NT2/D1 (cell line): ENCODE data around the gene TMEM54.

Experiments
- DNase-seq: peaks from one replicate; pipeline ENCODE4 v3.0.0-alpha.2; 2011; ENCODE audit warnings: low read depth, low spot score
- H3K27me3 ChIP-seq: 2 replicates; pipeline ENCODE4 v1.6.0; 2011; ENCODE audit warnings: mild to moderate bottlenecking; ENCODE audit not compliant: insufficient read length, insufficient read depth
- H3K36me3 ChIP-seq: 2 replicates; pipeline ENCODE4 v1.6.1; 2011; ENCODE audit warnings: mild to moderate bottlenecking, low read length, mixed read lengths; ENCODE audit not compliant: insufficient read depth, insufficient read length
- H3K4me1 ChIP-seq: 2 replicates; pipeline ENCODE4 v1.5.1; 2011; ENCODE audit not compliant: insufficient read depth, insufficient read length
- H3K4me3 ChIP-seq: 2 replicates; pipeline ENCODE4 v1.5.1; 2011; ENCODE audit warnings: low read depth; ENCODE audit not compliant: insufficient read length
- H3K9ac ChIP-seq: 2 replicates; pipeline ENCODE4 v1.6.0; 2011; ENCODE audit warnings: low read depth; ENCODE audit not compliant: insufficient read length
- H3K9me3 ChIP-seq: 2 replicates; pipeline ENCODE4 v1.5.1; 2011; ENCODE audit warnings: mild to moderate bottlenecking, low read length; ENCODE audit not compliant: insufficient read depth
- SUZ12 ChIP-seq: IDR thresholded peaks from 2 replicates; pipeline ENCODE4 v1.6.1; 2011; ENCODE audit not compliant: insufficient read length, insufficient read depth; ENCODE audit errors: extremely low read depth
- YY1 ChIP-seq: IDR thresholded peaks from 2 replicates; pipeline ENCODE4 v1.6.1; 2011; ENCODE audit not compliant: insufficient read length, insufficient read depth
- ZNF274 ChIP-seq: IDR thresholded peaks from 2 replicates; pipeline ENCODE4 v1.6.1; 2011; ENCODE audit warnings: mild to moderate bottlenecking, low read depth, low read length

TMEM54 gene

GRCh38 chr1:32865639-32866405, 35.4 kb downstream of the TMEM54 start:
- TF ChIP-seq SUZ12 (no peak), YY1 (no peak), ZNF274 (no peak)
- peaks cover 17% of the 10 kb centered on the region for H3K27me3 ChIP-seq
- H3K36me3 ChIP-seq: peaks cover 23% of the 10 kb centered on the region
- peaks cover 2% of the 10 kb centered on the region for H3K4me1 ChIP-seq
- H3K4me3 ChIP-seq: no peak overlapping the region
- no peaks in the 10 kb centered on the region for H3K9me3 ChIP-seq
- no peak overlapping the region for H3K9ac ChIP-seq
- DNase-seq: no peak

- H3K36me3 ChIP-seq: peaks cover 23% of the 10 kb centered on the region
These were observed 36.7 kb downstream of the TMEM54 start for GRCh38 chr1:32864375-32865019.

GRCh38 chr1:32863881-32864245, 37.3 kb downstream of the TMEM54 start:
- TF ChIP-seq ZNF274 (no peak), SUZ12 (no peak), YY1 (no peak)
- H3K27me3 ChIP-seq: peaks cover 3% of the 10 kb centered on the region
- H3K4me3 ChIP-seq: no peak overlapping the region
- no peaks in the 10 kb centered on the region for H3K9me3 ChIP-seq
- peaks cover 2% of the 10 kb centered on the region for H3K4me1 ChIP-seq
- DNase-seq: no peak
- H3K9ac ChIP-seq: no peak overlapping the region
- H3K36me3 ChIP-seq: peaks cover 28% of the 10 kb centered on the region

More at GRCh38 chr1:32864375-32865019, 36.7 kb downstream of the TMEM54 start:
- no peaks in the 10 kb centered on the region for H3K9me3 ChIP-seq
- peaks cover 2% of the 10 kb centered on the region for H3K4me1 ChIP-seq
- no peak overlapping the region for H3K9ac ChIP-seq
- TF ChIP-seq YY1: no peak
- no peak for TF ChIP-seq SUZ12
- TF ChIP-seq ZNF274: no peak
- H3K27me3 ChIP-seq: peaks cover 8% of the 10 kb centered on the region
- no peak overlapping the region for H3K4me3 ChIP-seq
- no peak for DNase-seq

DNA sequence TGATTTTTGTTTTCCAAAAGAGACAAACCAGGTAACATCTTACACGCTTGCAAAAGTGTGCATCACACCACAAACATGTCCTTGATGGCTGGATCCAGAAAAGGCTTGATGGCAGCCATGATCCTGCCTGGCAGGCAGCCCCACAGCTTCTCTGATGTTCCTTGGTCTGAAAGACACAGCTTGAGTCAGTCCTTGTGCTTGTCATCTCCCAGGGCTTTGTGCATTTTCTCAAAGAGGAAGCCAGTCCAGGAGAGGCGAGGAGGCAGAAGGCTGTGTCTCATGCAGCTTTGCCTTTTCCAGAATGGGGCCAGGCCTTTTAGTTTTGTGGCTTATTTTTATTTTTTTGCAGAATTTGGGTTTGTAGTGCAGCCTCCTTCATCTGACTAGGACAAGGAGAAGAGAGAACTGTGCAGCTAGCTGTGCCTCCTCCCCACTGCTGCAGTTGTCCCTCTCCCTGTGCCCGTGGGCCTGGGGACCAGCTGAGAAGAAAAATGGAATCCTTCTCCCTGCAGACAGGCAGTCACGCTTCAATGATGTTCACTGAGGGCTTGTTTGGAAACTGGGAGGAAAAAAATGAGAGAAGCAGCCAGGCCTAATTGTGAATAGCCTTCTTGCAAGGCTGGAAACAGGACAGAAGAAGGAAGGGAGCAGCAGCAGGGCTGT, 37.8 kb downstream of the TMEM54 start:
- Histone ChIP-seq H3K36me3 (peaks cover 29% of the 10 kb centered on the region), H3K9ac (no peak overlapping the region), H3K4me1 (peaks cover 2% of the 10 kb centered on the region), H3K27me3 (no peaks in the 10 kb centered on the region), H3K9me3 (no peaks in the 10 kb centered on the region), H3K4me3 (no peak overlapping the region)
- no peak for TF ChIP-seq ZNF274
- TF ChIP-seq YY1: no peak
- no peak for TF ChIP-seq SUZ12
- DNase-seq: no peak

DNA sequence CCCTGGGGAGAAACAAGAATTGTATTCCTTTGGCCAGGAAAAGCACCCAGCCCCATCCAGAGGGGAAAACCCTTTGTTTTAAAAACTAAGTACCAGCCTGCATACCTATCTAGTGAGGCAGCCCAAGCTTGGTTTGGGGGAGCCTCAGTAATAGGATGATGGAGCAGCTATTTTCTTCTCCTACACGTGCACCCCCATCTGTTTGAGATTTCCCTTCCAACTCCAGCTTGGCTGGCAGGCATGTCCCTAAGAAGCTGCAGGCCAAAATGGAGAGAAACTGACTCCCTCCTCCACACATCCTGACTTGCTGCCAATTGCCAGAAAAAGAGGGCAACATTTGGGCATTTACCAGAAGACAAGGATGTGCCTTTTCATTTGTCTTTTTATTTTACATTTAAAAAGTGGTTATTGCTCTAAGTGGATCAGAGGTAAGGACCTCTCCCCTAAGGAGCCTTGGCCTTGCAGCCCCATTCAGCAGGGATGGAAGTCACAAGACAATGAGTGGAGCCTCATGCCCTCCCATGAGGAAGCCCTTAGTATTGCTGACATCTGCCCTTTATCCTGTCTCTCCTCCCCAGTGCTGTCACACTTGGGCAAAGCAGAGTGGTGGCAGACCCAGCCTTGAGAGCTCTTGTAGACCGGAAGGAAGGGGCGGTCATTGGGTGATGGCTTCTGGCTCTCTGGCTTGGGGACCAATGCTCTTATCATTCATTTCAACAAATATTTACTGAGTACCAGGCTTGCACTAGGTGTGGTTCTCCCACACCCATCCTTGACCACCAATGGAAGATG, 39.1 kb downstream of the TMEM54 start:
- Histone ChIP-seq H3K27me3 (no peaks in the 10 kb centered on the region), H3K9me3 (no peaks in the 10 kb centered on the region), H3K4me1 (no peaks in the 10 kb centered on the region), H3K9ac (no peak overlapping the region), H3K36me3 (peaks cover 32% of the 10 kb centered on the region), H3K4me3 (no peak overlapping the region)
- TF ChIP-seq SUZ12 (no peak), YY1 (no peak), ZNF274 (no peak)
- no peak for DNase-seq

- no peak overlapping the region for H3K9ac ChIP-seq
- H3K9me3 ChIP-seq: no peaks in the 10 kb centered on the region
- no peak for TF ChIP-seq SUZ12
- TF ChIP-seq ZNF274: no peak
- no peak for TF ChIP-seq YY1
- H3K27me3 ChIP-seq: no peaks in the 10 kb centered on the region
- no peaks in the 10 kb centered on the region for H3K4me1 ChIP-seq
- DNase-seq: no peak
- peaks cover 48% of the 10 kb centered on the region for H3K36me3 ChIP-seq
- H3K4me3 ChIP-seq: no peak overlapping the region
These were observed 40.6 kb downstream of the TMEM54 start for GRCh38 chr1:32860566-32860965.

GRCh38 chr1:32859915-32860314, 41.3 kb downstream of the TMEM54 start:
- Histone ChIP-seq H3K27me3 (no peaks in the 10 kb centered on the region), H3K4me3 (no peak overlapping the region), H3K9me3 (no peaks in the 10 kb centered on the region), H3K9ac (no peak overlapping the region), H3K4me1 (no peaks in the 10 kb centered on the region), H3K36me3 (peaks cover 54% of the 10 kb centered on the region)
- no peak for TF ChIP-seq YY1
- TF ChIP-seq ZNF274: no peak
- TF ChIP-seq SUZ12: no peak
- DNase-seq: no peak
